ENCODE measurements around the gene LHX8. TPM values are rescaled to one million over a fixed set of nuclear protein-coding genes. Genes with fewer than 3 reads are reported as not detected.

The LHX8 gene
- total RNA-seq, 4 donors from 2014 or later, result not detected

GRCh38 chr1:75125161-75125726 lies 8.9 kb upstream of the LHX8 start:
- H3K27me3 ChIP-seq, result peaks cover 0 to 18% of the 10 kb centered on the region in 2 donors
- no peak for DNase-seq

GRCh38 chr1:75126611-75127101 lies 7.5 kb upstream of the LHX8 start:
- TF ChIP-seq CTCF (IDR thresholded peaks at IDR 0.05) (no peak), POLR2A (IDR thresholded peaks at IDR 0.05) (no peak)
- peaks cover 0 to 25% of the 10 kb centered on the region in 2 donors for H3K27me3 ChIP-seq
- DNase-seq, result no peak

More at GRCh38 chr1:75125161-75125726, 8.9 kb upstream of the LHX8 start:
- H3K27ac ChIP-seq, result no peak overlapping the region
- no peak overlapping the region for H3K4me3 ChIP-seq
- H3K9me3 ChIP-seq, result no peaks in the 10 kb centered on the region
- no peak for TF ChIP-seq CTCF (IDR thresholded peaks at IDR 0.05)
- no peak for TF ChIP-seq POLR2A (IDR thresholded peaks at IDR 0.05)
- no peaks in the 10 kb centered on the region for H3K4me1 ChIP-seq
- H3K36me3 ChIP-seq, result no peaks in the 10 kb centered on the region

GRCh38 chr1:75127916-75128717 lies 6.1 kb upstream of the LHX8 start:
- Histone ChIP-seq H3K27me3 (peaks cover 0 to 33% of the 10 kb centered on the region in 2 donors), H3K36me3 (no peaks in the 10 kb centered on the region), H3K4me3 (no peak overlapping the region), H3K27ac (no peak overlapping the region), H3K9me3 (peaks cover 0 to 3% (median 0%) of the 10 kb centered on the region in 4 donors), H3K4me1 (no peaks in the 10 kb centered on the region)
- no peak for DNase-seq
- no peak for TF ChIP-seq CTCF (IDR thresholded peaks at IDR 0.05)
- no peak for TF ChIP-seq POLR2A (IDR thresholded peaks at IDR 0.05)

More at GRCh38 chr1:75126611-75127101, 7.5 kb upstream of the LHX8 start:
- Histone ChIP-seq H3K27ac (no peak overlapping the region), H3K4me1 (no peaks in the 10 kb centered on the region), H3K36me3 (no peaks in the 10 kb centered on the region), H3K9me3 (peaks cover 0 to 3% (median 0%) of the 10 kb centered on the region in 4 donors), H3K4me3 (no peak overlapping the region)

- H3K36me3 ChIP-seq, result no peaks in the 10 kb centered on the region
- no peak overlapping the region for H3K27ac ChIP-seq
- no peak for TF ChIP-seq CTCF (IDR thresholded peaks at IDR 0.05)
- no peak for TF ChIP-seq POLR2A (IDR thresholded peaks at IDR 0.05)
- H3K4me3 ChIP-seq, result no peak overlapping the region
- no peak for DNase-seq
- peaks cover 0 to 36% of the 10 kb centered on the region in 2 donors for H3K27me3 ChIP-seq
- H3K4me1 ChIP-seq, result no peaks in the 10 kb centered on the region
- H3K9me3 ChIP-seq, result peaks cover 0 to 3% (median 0%) of the 10 kb centered on the region in 4 donors
Observed at GRCh38 chr1:75129660-75129982, 4.6 kb upstream of the LHX8 start.

- H3K4me3 ChIP-seq, result no peak overlapping the region
- no peak for DNase-seq
- H3K36me3 ChIP-seq, result no peaks in the 10 kb centered on the region
- H3K27me3 ChIP-seq, result peaks cover 0 to 41% of the 10 kb centered on the region in 2 donors
- H3K9me3 ChIP-seq, result peaks cover 0 to 3% (median 0%) of the 10 kb centered on the region in 4 donors
- no peak overlapping the region for H3K27ac ChIP-seq
- TF ChIP-seq POLR2A (IDR thresholded peaks at IDR 0.05), result no peak
- TF ChIP-seq CTCF (IDR thresholded peaks at IDR 0.05), result no peak
- H3K4me1 ChIP-seq, result peaks cover 0 to 5% (median 0%) of the 10 kb centered on the region in 4 donors
Observed at GRCh38 chr1:75129983-75130789, 4.0 kb upstream of the LHX8 start.

Measured in Peyer's patch (tissue), 4 donors.